ENCODE measurements around the gene AHNAK.

DNA sequence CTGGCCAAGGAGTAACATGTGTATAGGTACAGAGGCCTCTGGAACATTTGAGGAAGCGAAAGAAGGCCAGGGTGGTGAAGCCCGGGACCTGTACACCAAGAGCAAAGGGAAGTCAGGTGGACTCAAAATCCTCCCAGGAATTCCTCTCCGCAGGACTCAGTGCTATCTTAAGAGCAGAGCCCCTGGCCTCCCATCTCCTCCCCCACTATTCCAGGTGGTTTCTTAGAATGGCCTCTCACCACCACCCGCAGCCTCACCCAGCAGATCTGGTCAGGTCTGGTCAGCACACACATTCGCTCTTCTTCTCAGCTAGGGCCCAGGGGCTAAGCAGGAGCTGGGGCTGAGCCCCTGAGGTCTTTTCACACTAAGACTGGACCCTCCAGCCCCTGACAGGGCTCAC is 68.7 kb downstream of the AHNAK start:
- TF ChIP-seq POLR2AphosphoS5 (IDR thresholded peaks at IDR 0.05; ENCODE audit: low read depth) (no peak), GABPA (IDR thresholded peaks at IDR 0.05; ENCODE audit: low read depth) (no peak)
- TF ChIP-seq, protein P1, sequence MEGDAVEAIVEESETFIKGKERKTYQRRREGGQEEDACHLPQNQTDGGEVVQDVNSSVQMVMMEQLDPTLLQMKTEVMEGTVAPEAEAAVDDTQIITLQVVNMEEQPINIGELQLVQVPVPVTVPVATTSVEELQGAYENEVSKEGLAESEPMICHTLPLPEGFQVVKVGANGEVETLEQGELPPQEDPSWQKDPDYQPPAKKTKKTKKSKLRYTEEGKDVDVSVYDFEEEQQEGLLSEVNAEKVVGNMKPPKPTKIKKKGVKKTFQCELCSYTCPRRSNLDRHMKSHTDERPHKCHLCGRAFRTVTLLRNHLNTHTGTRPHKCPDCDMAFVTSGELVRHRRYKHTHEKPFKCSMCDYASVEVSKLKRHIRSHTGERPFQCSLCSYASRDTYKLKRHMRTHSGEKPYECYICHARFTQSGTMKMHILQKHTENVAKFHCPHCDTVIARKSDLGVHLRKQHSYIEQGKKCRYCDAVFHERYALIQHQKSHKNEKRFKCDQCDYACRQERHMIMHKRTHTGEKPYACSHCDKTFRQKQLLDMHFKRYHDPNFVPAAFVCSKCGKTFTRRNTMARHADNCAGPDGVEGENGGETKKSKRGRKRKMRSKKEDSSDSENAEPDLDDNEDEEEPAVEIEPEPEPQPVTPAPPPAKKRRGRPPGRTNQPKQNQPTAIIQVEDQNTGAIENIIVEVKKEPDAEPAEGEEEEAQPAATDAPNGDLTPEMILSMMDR (IDR thresholded peaks at IDR 0.05; ENCODE audit: insufficient read depth, low read length) = no peak
